ENCODE measurements around the gene ACTR2.

- TF ChIP-seq POLR2A (IDR thresholded peaks at IDR 0.05) = no peak
- TF ChIP-seq CTCF (IDR thresholded peaks at IDR 0.05) = no peak
Measured at GRCh38 chr2:65311049-65311448, 83.4 kb downstream of the ACTR2 start.
